SH-SY5Y (cell line): Measurements from ENCODE around the gene UNC13A.

Source experiments
- GATA2 ChIP-seq: IDR thresholded peaks from 2 replicates; pipeline ENCODE4 v1.6.1; 2011; ENCODE audit warnings: mild to moderate bottlenecking, low read depth, low read length
- GATA3 ChIP-seq: IDR thresholded peaks from 2 replicates; pipeline ENCODE4 v1.6.1; 2011; ENCODE audit warnings: low read depth, mild to moderate bottlenecking, low read length, moderate library complexity

DNA sequence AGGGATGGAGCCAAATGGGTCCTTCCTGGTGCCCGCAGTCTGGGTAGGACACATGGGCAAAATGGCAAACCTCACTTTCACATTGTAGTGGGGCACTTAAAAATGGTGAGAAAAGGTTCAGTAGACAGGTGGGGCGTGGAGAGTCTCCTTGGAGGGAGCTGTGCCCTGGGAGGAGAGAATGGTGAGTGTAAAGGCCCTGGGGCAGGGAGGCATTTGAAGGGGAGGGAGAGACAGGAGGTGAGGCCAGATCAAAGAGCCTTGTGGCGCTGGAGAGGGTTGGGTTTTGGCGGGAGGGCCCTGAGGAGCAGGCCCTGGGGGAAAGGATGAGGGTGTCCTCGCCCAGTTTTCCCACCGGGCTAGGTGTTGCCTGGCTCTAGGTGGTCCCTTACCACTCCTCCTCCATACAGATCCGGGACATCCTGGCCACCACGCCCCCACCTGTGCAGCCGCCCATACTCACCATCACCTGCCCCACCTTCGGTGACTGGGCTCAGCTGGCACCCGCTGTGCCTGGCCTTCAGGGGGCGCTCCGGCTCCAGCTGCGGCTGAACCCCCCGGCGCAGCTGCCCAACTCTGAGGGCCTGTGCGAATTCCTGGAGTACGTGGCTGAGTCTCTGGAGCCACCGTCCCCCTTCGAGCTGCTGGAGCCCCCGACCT is 37.4 kb upstream of the UNC13A start:
- TF ChIP-seq GATA2 (no peak), GATA3 (no peak)
